CD1c-positive myeloid dendritic cell (primary cell): ENCODE data around the gene RTL5.
A peak's percentile ranks its signal among the peaks of the same experiment; 100 is the strongest.

Experiments
- DNase-seq: peaks from one replicate; pipeline ENCODE4 v3.0.0-alpha.2; 2016; ENCODE audit errors: extremely low spot score

RTL5 gene

GRCh38 chrX:72110051-72110875 lies 21.5 kb downstream of the RTL5 start:
- peak; percentile 36 for DNase-seq

GRCh38 chrX:72108666-72109065 lies 23.0 kb downstream of the RTL5 start:
- no peak for DNase-seq

GRCh38 chrX:72107841-72108595 lies 23.7 kb downstream of the RTL5 start:
- peak; percentile 57 for DNase-seq

GRCh38 chrX:72107320-72107719 lies 24.4 kb downstream of the RTL5 start:
- DNase-seq: peak; percentile 63

- peak; percentile 70 for DNase-seq
These were observed 26.3 kb downstream of the RTL5 start for GRCh38 chrX:72105436-72105835.

GRCh38 chrX:72102760-72103159 lies 29.0 kb downstream of the RTL5 start:
- no peak for DNase-seq

- no peak for DNase-seq
These were observed 29.6 kb downstream of the RTL5 start for GRCh38 chrX:72102126-72102525.

GRCh38 chrX:72101597-72102037 lies 30.1 kb downstream of the RTL5 start:
- DNase-seq: peak; percentile 42

GRCh38 chrX:72100824-72101351 lies 30.8 kb downstream of the RTL5 start:
- DNase-seq: peak; percentile 84

GRCh38 chrX:72100051-72100755 lies 31.5 kb downstream of the RTL5 start:
- peak; percentile 62 for DNase-seq

GRCh38 chrX:72097098-72097497 lies 34.6 kb downstream of the RTL5 start:
- peak; percentile 50 for DNase-seq

GRCh38 chrX:72095370-72095769 lies 36.3 kb downstream of the RTL5 start:
- DNase-seq: no peak

GRCh38 chrX:72094894-72095293 lies 36.8 kb downstream of the RTL5 start:
- peak; percentile 61 for DNase-seq

GRCh38 chrX:72089254-72089653 lies 42.5 kb downstream of the RTL5 start:
- DNase-seq: no peak

- DNase-seq: no peak
These were observed 43.0 kb downstream of the RTL5 start for GRCh38 chrX:72088761-72089160.

GRCh38 chrX:72086995-72087394 lies 44.7 kb downstream of the RTL5 start:
- no peak for DNase-seq

- DNase-seq: no peak
These were observed 47.6 kb downstream of the RTL5 start for GRCh38 chrX:72084114-72084513.

GRCh38 chrX:72083291-72083690 lies 48.4 kb downstream of the RTL5 start:
- DNase-seq: no peak

GRCh38 chrX:72081605-72082320 lies 50.0 kb downstream of the RTL5 start:
- no peak for DNase-seq

- no peak for DNase-seq
These were observed 50.9 kb downstream of the RTL5 start for GRCh38 chrX:72080800-72081199.

- DNase-seq: no peak
These were observed 51.6 kb downstream of the RTL5 start for GRCh38 chrX:72080150-72080549.
